Left cardiac atrium (tissue), 4 donors: ENCODE results near the gene HIVEP3. TPM values are rescaled to one million over a fixed set of nuclear protein-coding genes. Genes with fewer than 3 reads are reported as not detected.

Source experiments
- ATAC-seq, 2 donors: fragments of 200-7000 bp; cut with Tn5 transposase; one replicate each; pipeline ENCODE4 v1.9.1; 2020; ENCODE audit warnings: mild to moderate bottlenecking in 2 of 2, moderate library complexity in 2 of 2
- DNase-seq: peaks from one replicate; pipeline ENCODE4 v3.0.0-alpha.2; 2020
- intact Hi-C, 2 donors: fragments of 100-400 bp; cut with DNase I; formaldehyde crosslinking; loops; one replicate each; pipeline versions ENCODE4 v1.14.1 to v1.15.1; 2022 to 2023
- total RNA-seq, 2 donors: library from RNA; stranded (reverse); fragmentation: NEBNext Ultra II Directional; extraction: Animal tissue kit (Norgen Biotek cat#: 25700); gene quantifications; one replicate each; pipeline ENCODE4 v1.2.1, GENCODE V29; 2021
- donor health status: DM: no; HTN: yes; CAD: no.
- donor health status: DM: no; HTN: yes; CAD: no; lungs with severe emphysema.
- donor health status: DM: yes; HTN: yes; CAD: no.
- donor health status: Dilated cardiomyopathy.

HIVEP3 gene
- total RNA-seq, 2 donors from 2014 or later: 6.6 to 7.2 TPM

- ATAC-seq (no peak), DNase-seq (no peak)
- intact Hi-C loops: no loop called here
These were observed 58.5 kb downstream of the HIVEP3 start for GRCh38 chr1:41860214-41860613.

- ATAC-seq (no peak), DNase-seq (no peak)
- intact Hi-C loops: no loop called here
These were observed 59.0 kb downstream of the HIVEP3 start for GRCh38 chr1:41859686-41860085.

GRCh38 chr1:41856944-41857285 lies 61.8 kb downstream of the HIVEP3 start:
- DNase-seq (no peak), ATAC-seq (peak; percentile 65 to 79)
- intact Hi-C loops: no loop called here

- DNase-seq (no peak), ATAC-seq (peak; percentile 42 to 49)
- intact Hi-C loops: no loop called here
These were observed 62.4 kb downstream of the HIVEP3 start for GRCh38 chr1:41856151-41856943.

GRCh38 chr1:41855713-41856112 lies 63.0 kb downstream of the HIVEP3 start:
- intact Hi-C loops: no loop called here
- no peak for ATAC-seq
- DNase-seq: no peak

- no peak for ATAC-seq
- intact Hi-C loops: no loop called here
- DNase-seq: no peak
These were observed 64.8 kb downstream of the HIVEP3 start for GRCh38 chr1:41853907-41854306.

- no peak for ATAC-seq
- intact Hi-C loops: no loop called here
- no peak for DNase-seq
These were observed 66.6 kb downstream of the HIVEP3 start for GRCh38 chr1:41852091-41852490.

- no peak for ATAC-seq
These were observed 67.1 kb downstream of the HIVEP3 start for GRCh38 chr1:41851589-41851988.

GRCh38 chr1:41850029-41850428 lies 68.7 kb downstream of the HIVEP3 start:
- ATAC-seq (no peak), DNase-seq (no peak)
- intact Hi-C loops: no loop called here

More at GRCh38 chr1:41851589-41851988, 67.1 kb downstream of the HIVEP3 start:
- intact Hi-C loops: no loop called here
- DNase-seq: no peak

- DNase-seq (no peak), ATAC-seq (no peak)
- intact Hi-C loops: no loop called here
These were observed 69.4 kb downstream of the HIVEP3 start for GRCh38 chr1:41849211-41849759.

- intact Hi-C loops: no loop called here
- ATAC-seq (no peak), DNase-seq (no peak)
These were observed 70.3 kb downstream of the HIVEP3 start for GRCh38 chr1:41848216-41848952.

GRCh38 chr1:41847733-41848132 lies 71.0 kb downstream of the HIVEP3 start:
- ATAC-seq (peak; percentile 84 to 89), DNase-seq (peak; percentile 39)
- intact Hi-C loops: no loop called here

GRCh38 chr1:41846625-41847405 lies 71.9 kb downstream of the HIVEP3 start:
- ATAC-seq: no peak
- no peak for DNase-seq
- intact Hi-C loops: no loop called here

GRCh38 chr1:41844781-41845272 lies 73.9 kb downstream of the HIVEP3 start:
- DNase-seq: no peak
- intact Hi-C loops: loop anchor here in 1 of 2 donors (5.0 kb wide), 1 partner anchor 32 kb away; no protein-coding TSS in a partner anchor
- no peak for ATAC-seq

GRCh38 chr1:41844255-41844654 lies 74.5 kb downstream of the HIVEP3 start:
- ATAC-seq (peak in 1 of 2 donors; percentile 33), DNase-seq (no peak)
- intact Hi-C loops: loop anchor here in 1 of 2 donors (5.0 kb wide), 1 partner anchor 33 kb away; no protein-coding TSS in a partner anchor

- peak in 1 of 2 donors; percentile 48 for ATAC-seq
- no peak for DNase-seq
- intact Hi-C loops: loop anchor here in 1 of 2 donors (5.0 kb wide), 1 partner anchor 34 kb away; no protein-coding TSS in a partner anchor
These were observed 75.5 kb downstream of the HIVEP3 start for GRCh38 chr1:41842993-41843755.

GRCh38 chr1:41842326-41842725 lies 76.4 kb downstream of the HIVEP3 start:
- intact Hi-C loops: loop anchor here in 1 of 2 donors (5.0 kb wide), 1 partner anchor 35 kb away; no protein-coding TSS in a partner anchor
- DNase-seq (no peak), ATAC-seq (no peak)

- DNase-seq: peak; percentile 46
- peak in 1 of 2 donors; percentile 38 for ATAC-seq
- intact Hi-C loops: loop anchor here in 1 of 2 donors (5.0 kb wide), 1 partner anchor 37 kb away; no protein-coding TSS in a partner anchor
These were observed 78.0 kb downstream of the HIVEP3 start for GRCh38 chr1:41840592-41841246.
